Upper lobe of left lung (tissue), 4 donors: ENCODE measurements around the gene UGT1A9.

Experiments
- POLR2AphosphoS5 ChIP-seq, 2 donors: sonication (generic); formaldehyde crosslinking; IDR thresholded peaks; one replicate each; pipeline ENCODE4 v1.5.1; 2017; ENCODE audit warnings: antibody characterized with exemption in 2 of 2
- TF ChIP-seq, protein P1 (sequence below), 6 experiments: fragments of 450-650 bp in 4 of 6; fragments of 200-600 bp in 2 of 6; sonication (generic) in 2 of 6; IDR thresholded peaks; one replicate each; pipeline ENCODE4 v1.5.1; 2016 to 2019; ENCODE audit warnings: antibody characterized with exemption in 6 of 6

DNA sequence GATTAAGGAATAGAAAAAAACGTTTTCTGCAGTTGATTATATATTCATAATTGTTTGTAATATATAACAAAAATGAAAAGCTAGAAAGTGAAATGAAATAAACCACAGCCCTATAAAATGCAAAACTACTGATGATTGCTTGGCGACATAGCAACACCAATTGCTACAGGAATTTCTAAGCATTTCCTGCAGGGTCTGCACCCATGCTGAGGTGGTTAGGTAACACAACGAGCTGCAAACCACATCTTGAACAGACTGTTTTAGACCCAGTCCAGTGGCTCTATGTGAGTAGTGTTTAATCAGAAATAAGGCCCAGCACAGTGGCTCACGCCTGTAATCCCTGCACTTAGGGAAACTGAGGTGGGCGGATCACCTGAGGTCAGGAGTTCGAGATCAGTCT, 17.2 kb upstream of the UGT1A9 start:
- TF ChIP-seq POLR2AphosphoS5 (IDR thresholded peaks at IDR 0.05) = no peak
- TF ChIP-seq, protein P1, sequence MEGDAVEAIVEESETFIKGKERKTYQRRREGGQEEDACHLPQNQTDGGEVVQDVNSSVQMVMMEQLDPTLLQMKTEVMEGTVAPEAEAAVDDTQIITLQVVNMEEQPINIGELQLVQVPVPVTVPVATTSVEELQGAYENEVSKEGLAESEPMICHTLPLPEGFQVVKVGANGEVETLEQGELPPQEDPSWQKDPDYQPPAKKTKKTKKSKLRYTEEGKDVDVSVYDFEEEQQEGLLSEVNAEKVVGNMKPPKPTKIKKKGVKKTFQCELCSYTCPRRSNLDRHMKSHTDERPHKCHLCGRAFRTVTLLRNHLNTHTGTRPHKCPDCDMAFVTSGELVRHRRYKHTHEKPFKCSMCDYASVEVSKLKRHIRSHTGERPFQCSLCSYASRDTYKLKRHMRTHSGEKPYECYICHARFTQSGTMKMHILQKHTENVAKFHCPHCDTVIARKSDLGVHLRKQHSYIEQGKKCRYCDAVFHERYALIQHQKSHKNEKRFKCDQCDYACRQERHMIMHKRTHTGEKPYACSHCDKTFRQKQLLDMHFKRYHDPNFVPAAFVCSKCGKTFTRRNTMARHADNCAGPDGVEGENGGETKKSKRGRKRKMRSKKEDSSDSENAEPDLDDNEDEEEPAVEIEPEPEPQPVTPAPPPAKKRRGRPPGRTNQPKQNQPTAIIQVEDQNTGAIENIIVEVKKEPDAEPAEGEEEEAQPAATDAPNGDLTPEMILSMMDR (IDR thresholded peaks at IDR 0.05) = no peak
